Hindlimb muscle (tissue), 1 donor: ENCODE results near the gene NOL4L. TPM values are rescaled to one million over a fixed set of nuclear protein-coding genes. Genes with fewer than 3 reads are reported as not detected.

Source experiments
- DNase-seq: peaks from one replicate; pipeline ENCODE4 v3.0.0-alpha.2; 2013
- polyA plus RNA-seq: library from polyadenylated mRNA; unstranded; fragments of 120-200 nt; gene quantifications from one replicate; pipeline ENCODE4 v1.2.1, GENCODE V29; 2013; ENCODE audit not compliant: insufficient read length

Gene NOL4L
- polyA plus RNA-seq, 1 donor, result 17.6 TPM

DNA sequence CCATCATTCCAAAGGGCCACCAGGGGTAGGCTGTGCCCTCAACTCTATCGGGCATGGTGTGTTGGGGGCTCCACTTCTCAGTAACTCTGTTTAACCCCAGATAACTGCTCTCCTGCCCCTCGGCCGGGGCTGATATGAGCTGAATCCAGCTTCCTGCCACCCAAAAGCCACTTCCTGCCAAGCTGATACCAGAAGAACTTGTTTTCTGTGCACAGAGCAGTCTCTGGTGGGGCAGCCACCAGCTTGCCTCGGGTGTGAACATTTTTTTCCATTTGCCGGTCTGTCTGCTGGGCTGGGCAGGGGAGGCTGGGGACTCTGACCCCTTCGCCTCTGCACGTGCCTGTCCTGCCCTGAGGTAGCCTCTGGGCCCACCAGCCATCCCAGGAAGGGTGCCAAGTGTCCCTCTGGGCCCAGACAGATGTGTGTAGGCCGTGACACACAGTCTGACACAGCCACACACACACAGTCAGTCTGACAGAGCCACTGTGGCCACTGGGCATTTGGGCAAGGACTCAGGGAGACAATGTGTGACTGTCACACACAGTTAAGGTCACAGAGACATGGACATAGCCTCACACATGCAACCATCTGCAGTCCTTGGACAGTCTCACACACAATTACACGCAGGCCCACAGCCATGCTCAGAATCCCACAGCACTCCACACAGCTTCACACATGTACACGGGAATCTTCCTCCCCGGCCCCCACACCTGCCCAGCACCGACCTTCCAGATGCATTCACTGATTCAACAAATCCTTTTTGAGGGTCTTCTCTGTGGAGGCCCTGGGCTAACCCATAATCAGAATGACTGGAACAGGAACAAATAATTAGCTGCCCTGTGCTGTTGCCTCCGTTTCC is 45.1 kb downstream of the NOL4L start:
- DNase-seq, result no peak

DNA sequence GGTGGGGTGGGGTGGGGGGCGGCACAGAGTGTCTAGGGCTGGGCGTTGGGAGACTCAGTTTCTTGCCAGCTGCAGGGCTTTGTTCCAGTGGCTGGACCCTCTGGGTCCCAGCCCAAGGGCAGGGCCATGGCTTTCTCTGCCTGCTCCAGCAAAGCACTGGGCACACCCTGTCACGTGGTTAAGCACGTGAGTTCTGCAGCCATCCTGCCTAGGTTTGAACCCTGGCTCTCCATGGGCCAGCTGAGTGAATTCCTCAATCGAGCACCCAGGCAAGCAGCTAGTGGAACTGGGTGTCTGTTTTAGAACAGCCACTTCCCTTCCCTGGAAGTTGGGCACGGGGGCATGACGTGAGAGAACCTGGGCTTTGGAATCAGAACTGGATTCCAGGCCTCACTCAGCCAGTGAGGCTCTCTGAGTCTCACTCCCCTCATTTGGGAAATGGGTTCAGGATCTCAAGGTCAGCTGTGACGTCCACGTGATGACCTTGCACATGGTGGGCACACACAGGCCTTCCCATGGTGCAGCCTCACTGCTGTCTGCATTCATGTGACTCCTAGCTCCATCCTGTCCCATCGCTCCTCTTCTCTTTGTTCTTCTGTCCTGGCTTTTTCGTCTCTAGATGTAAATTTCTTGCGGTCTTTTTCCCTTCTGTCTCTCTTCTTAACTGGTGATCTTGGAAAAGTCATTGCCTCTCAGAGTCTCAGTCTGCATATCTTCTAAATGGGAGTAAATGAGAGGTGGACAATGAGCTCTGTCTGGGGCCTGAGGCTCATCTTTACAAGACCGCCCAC is 45.9 kb downstream of the NOL4L start:
- no peak for DNase-seq

- no peak for DNase-seq
These were observed 46.6 kb downstream of the NOL4L start for GRCh38 chr20:32538526-32538939.

DNA sequence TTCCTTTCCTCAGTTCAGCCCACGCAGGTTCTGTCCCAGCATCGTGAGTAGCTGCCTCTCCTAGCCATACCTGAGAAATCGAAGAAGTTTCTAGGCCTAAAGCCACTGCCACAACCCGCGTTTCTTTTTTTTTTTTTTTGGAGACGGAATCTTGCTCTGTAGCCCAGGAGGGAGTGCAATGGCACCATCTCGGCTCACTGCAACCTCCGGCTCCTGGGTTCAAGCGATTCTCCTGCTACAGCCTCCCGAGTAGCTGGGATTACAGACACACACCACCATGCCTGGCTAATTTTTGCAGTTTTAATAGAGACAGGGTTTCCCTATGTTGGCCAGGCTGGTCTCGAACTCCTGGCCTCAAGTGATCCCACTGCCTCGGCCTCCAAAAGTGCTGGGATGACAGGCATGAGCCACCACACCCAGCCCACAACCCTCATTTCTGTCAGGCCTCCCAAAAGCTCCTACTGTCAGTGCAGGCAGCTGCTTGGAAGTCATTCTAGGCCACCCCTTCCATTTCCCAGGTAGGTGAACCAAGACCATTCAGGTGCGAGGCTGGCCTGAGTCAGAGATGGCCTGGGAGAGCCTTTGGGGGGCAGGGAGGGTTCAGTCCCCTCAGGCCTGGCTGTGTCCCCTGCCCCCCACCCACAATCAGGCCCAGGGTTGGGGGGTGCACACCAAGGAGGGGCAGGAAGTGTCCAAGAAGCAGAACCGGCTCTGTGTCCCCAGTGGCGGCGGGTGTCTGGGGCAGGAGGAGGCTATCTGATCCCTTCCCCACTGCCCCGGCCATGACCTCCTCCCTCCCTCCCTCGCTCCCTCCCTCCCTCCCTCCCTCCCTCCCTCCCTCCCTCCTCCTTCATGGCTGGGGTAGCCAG is 47.2 kb downstream of the NOL4L start:
- no peak for DNase-seq

- no peak for DNase-seq
These were observed 48.1 kb downstream of the NOL4L start for GRCh38 chr20:32536851-32537656.

GRCh38 chr20:32535953-32536823 is 48.9 kb downstream of the NOL4L start:
- peak; percentile 57 for DNase-seq

- no peak for DNase-seq
These were observed 49.7 kb downstream of the NOL4L start for GRCh38 chr20:32535316-32535952.

DNA sequence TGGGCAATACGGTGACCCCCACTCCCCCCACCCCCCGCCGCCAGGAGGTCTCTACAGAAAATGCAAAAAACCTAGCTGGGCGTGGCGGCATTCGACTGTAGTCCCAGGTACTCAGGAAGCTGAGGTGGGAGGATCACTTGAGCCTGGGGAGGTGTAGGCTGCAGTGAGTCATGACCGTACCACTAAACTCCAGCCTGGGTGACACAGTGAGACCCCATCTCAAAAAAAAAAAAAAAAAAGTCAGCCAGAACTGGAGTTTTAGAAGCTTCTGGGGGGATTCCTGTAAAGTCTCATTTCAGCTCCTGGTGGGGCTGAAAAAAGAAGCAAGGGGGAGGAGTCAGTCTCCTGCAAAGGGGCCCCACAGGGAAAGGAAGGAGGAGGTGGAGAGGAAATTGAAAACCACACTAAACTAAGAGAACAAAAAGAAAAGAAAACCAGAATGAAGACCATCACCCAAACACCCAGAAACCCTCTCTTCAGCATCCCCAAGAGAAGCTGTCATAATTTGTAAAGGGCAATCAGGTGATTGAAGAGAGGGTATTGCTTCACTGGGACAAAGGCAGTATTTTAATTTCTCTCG is 50.4 kb downstream of the NOL4L start:
- DNase-seq, result no peak

- DNase-seq, result no peak
These were observed 51.4 kb downstream of the NOL4L start for GRCh38 chr20:32533732-32534131.

DNA sequence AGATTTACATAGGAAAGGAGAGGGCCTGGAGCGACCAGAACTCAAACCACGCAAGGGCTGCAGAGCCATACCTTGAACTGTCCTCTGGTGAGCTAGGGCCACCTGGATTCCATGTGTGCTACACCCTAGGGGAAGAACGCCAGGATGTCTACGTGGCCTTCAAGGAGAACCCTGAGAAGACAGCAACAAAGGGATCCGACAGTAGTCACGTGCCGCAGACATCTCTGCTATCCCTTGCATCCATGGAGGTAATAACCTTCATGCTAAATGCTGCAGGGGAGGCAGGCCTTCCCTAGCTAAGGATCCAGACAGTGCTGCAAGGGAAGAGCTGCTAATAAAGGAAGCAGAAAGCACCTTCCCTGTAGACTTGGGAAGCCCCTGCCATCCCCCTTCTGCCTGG is 52.9 kb downstream of the NOL4L start:
- DNase-seq, result no peak

GRCh38 chr20:32528905-32529670 is 56.0 kb downstream of the NOL4L start:
- no peak for DNase-seq

GRCh38 chr20:32528171-32528891 is 56.8 kb downstream of the NOL4L start:
- no peak for DNase-seq

DNA sequence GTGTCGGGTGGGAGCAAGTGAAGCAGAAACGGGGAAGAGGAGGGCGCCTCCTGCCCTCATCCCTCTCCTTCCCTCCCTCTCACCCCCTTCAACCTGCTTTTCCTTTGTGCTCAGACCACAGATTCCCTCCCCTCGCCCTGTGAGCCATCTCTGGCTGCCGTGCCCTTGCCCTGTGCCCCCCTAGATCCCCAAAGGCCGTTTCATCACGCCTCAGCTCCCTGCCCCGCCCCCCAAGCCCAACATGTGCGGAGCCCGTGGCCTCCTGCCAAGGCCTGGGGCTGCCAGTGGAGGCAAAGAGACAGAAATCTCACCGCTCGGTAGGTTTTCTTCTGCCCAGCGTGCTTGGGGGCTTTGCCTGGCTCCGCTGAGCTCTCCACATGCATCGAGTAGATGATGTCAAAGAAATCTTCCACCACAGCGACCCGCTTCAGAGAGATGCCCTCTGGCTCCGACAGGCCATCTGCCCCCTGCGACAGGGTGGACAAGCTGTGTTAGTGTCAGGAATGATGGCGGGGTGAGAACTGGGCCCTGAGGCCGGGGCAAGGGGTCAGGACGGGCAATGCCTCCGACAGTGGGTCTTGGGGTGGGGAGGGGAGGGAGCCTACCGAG is 57.6 kb downstream of the NOL4L start:
- no peak for DNase-seq

- DNase-seq, result no peak
These were observed 58.1 kb downstream of the NOL4L start for GRCh38 chr20:32527052-32527446.

DNA sequence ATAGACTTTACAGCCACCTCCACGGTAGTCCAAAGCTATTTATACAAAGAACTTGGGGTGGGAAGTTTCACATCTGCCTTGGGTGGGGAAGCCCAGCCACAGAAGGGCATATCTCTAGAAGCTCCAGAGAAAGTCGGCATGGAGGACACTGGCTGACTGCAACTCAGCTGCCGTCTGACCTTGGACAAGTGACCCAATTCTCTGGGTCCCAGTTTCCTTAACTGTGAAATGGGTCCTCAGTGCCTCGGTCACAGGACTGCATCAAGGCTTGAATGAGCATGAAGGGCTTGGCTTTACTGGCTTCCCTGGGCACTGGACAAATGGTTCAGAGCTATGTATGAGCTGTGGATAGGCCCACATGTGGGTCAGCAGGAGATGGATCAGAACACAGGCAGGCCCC is 58.6 kb downstream of the NOL4L start:
- DNase-seq, result no peak

GRCh38 chr20:32526125-32526524 is 59.0 kb downstream of the NOL4L start:
- DNase-seq, result no peak

DNA sequence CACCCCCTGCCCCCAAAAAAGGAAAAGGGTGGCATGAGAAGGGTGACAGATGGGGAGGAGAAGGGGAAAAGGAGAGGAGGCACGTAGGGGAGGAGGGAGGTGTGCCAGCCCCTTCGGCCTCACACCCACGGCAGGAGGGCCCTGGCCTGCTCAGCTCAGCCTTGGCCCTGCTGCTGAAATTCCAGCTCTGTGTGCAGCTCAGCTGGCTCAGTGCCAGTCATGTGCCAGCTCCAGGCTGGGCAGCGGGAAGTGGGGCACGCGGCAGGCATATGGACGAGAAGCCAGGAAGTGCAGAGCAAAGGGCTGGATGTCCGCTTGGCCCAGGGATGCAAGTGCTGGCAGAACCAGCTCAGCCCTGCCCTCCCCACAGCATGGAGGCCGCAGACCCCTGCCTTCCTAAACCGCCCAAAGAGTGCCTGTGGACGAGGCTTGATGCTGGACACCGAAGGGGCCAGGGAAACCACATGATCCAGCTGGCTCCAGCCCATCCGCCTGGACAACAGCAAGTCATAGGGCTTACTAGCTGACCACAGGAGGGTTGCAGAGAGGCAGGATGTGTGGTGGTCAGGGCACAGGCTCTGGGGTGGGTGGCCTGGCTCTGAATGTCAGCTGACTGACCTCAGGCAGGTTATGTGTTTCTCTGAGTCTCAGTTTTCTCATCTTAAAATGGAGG is 60.2 kb downstream of the NOL4L start:
- DNase-seq, result no peak
